WTC11 (cell line): Measurements from ENCODE around the gene PRR23E. TPM values are rescaled to one million over a fixed set of nuclear protein-coding genes. Genes with fewer than 3 reads are reported as not detected.

Experiments
- ATAC-seq: fragments of 200-7000 bp; cut with Tn5 transposase; 2 replicates; pipeline ENCODE4 v1.10.0; 2021; ENCODE audit warnings: mild to moderate bottlenecking, moderate library complexity
- CTCF ChIA-PET: fragments of 300-600 bp; sonication (Branson Sonifier 250); formaldehyde crosslinking; loops from one replicate; lab custom pipeline; 2021; ENCODE audit warnings: antibody characterized with exemption; lab: Charles Lee
- POLR2A ChIA-PET: fragments of 350-600 bp; sonication (Branson Sonifier 250); formaldehyde crosslinking; loops from one replicate; lab custom pipeline; 2021; ENCODE audit warnings: antibody characterized with exemption; lab: Charles Lee
- DNase-seq: peaks from one replicate; pipeline ENCODE4 v3.0.0; 2021; ENCODE audit warnings: low spot score
- H3K27ac Mint-ChIP-seq: 2 replicates; pipeline ENCODE4 v1.8.0; 2021; ENCODE audit warnings: mixed read lengths
- H3K27me3 Mint-ChIP-seq: 2 replicates; pipeline ENCODE4 v1.8.0; 2021; ENCODE audit warnings: low read depth, mild to moderate bottlenecking, moderate library complexity, mixed read lengths
- H3K36me3 Mint-ChIP-seq: 2 replicates; pipeline ENCODE4 v1.8.0; 2021; ENCODE audit warnings: mixed read lengths
- H3K4me1 Mint-ChIP-seq: 2 replicates; pipeline ENCODE4 v1.8.0; 2022; ENCODE audit warnings: mixed read lengths
- H3K4me3 Mint-ChIP-seq: 2 replicates; pipeline ENCODE4 v1.8.0; 2021; ENCODE audit warnings: mild to moderate bottlenecking, moderate library complexity, mixed read lengths
- H3K9me3 Mint-ChIP-seq: 2 replicates; pipeline ENCODE4 v1.8.0; 2021; ENCODE audit warnings: mixed read lengths
- AR ChIP-seq: fragments of 250-450 bp; sonication (Bioruptor Pico); IDR thresholded peaks from 2 replicates; pipeline ENCODE4 v1.9.0; 2021; ENCODE audit warnings: mild to moderate bottlenecking
- ARID4B ChIP-seq: sonication (generic); formaldehyde crosslinking; IDR thresholded peaks from 2 replicates; pipeline ENCODE4 v1.8.0; 2023; ENCODE audit warnings: missing genetic modification reagents, mild to moderate bottlenecking, borderline replicate concordance
- CBFB ChIP-seq: sonication (generic); formaldehyde crosslinking; IDR thresholded peaks from 2 replicates; pipeline ENCODE4 v1.8.1; 2022; ENCODE audit warnings: mild to moderate bottlenecking, low read depth, missing genetic modification reagents
- CTCF ChIP-seq: fragments of 200-600 bp; IDR thresholded peaks from 2 replicates; pipeline ENCODE4 v1.8.0; 2022; ENCODE audit warnings: antibody characterized with exemption
- E2F5 ChIP-seq: sonication (generic); formaldehyde crosslinking; IDR thresholded peaks from 2 replicates; pipeline ENCODE4 v1.8.1; 2022; ENCODE audit warnings: mild to moderate bottlenecking, moderate library complexity, missing genetic modification reagents
- ETV6 ChIP-seq: sonication (generic); formaldehyde crosslinking; IDR thresholded peaks from 2 replicates; pipeline ENCODE4 v1.8.1; 2022; ENCODE audit warnings: mild to moderate bottlenecking, missing genetic modification reagents
- FOXK1 ChIP-seq: sonication (generic); formaldehyde crosslinking; IDR thresholded peaks from 2 replicates; pipeline ENCODE4 v1.8.0; 2022; ENCODE audit warnings: mild to moderate bottlenecking, moderate library complexity, missing genetic modification reagents
- FOXP1 ChIP-seq: sonication (generic); formaldehyde crosslinking; IDR thresholded peaks from 2 replicates; pipeline ENCODE4 v1.8.0; 2022; ENCODE audit warnings: missing genetic modification reagents, mild to moderate bottlenecking, moderate library complexity, borderline replicate concordance
- GABPB1 ChIP-seq: sonication (generic); formaldehyde crosslinking; IDR thresholded peaks from 2 replicates; pipeline ENCODE4 v1.8.1; 2023; ENCODE audit warnings: mild to moderate bottlenecking, missing genetic modification reagents
- GTF2I ChIP-seq: fragments of 250-450 bp; sonication (Bioruptor Pico); conservative IDR thresholded peaks from 2 replicates; pipeline ENCODE4 v1.4.0; 2021; ENCODE audit warnings: mild to moderate bottlenecking
- OVOL2 ChIP-seq: fragments of 250-450 bp; sonication (Bioruptor Pico); IDR thresholded peaks from 2 replicates; pipeline ENCODE4 v1.9.0; 2021; ENCODE audit warnings: mild to moderate bottlenecking, borderline replicate concordance
- SOX15 ChIP-seq: fragments of 250-450 bp; sonication (Bioruptor Pico); IDR thresholded peaks from 2 replicates; pipeline ENCODE4 v1.9.0; 2021; ENCODE audit warnings: mild to moderate bottlenecking
- STAT6 ChIP-seq: sonication (generic); formaldehyde crosslinking; conservative IDR thresholded peaks from 2 replicates; pipeline ENCODE4 v1.8.1; 2023; ENCODE audit warnings: mild to moderate bottlenecking, low read depth, missing genetic modification reagents, moderate library complexity
- TEAD1 ChIP-seq: sonication (generic); formaldehyde crosslinking; IDR thresholded peaks from 2 replicates; pipeline ENCODE4 v1.8.0; 2022; ENCODE audit warnings: mild to moderate bottlenecking, missing genetic modification reagents
- TP53 ChIP-seq: sonication (generic); formaldehyde crosslinking; IDR thresholded peaks from 2 replicates; pipeline ENCODE4 v1.8.1; 2023; ENCODE audit warnings: mild to moderate bottlenecking, missing genetic modification reagents
- ZNF396 ChIP-seq: fragments of 250-450 bp; sonication (Bioruptor Pico); IDR thresholded peaks from 2 replicates; pipeline ENCODE4 v1.8.0; 2021; ENCODE audit warnings: mild to moderate bottlenecking, moderate library complexity, borderline replicate concordance
- ZNF416 ChIP-seq: fragments of 250-450 bp; sonication (Bioruptor Pico); IDR thresholded peaks from 2 replicates; pipeline ENCODE4 v1.9.0; 2021; ENCODE audit warnings: mild to moderate bottlenecking, inconsistent platforms
- total RNA-seq: library from RNA; stranded (reverse); gene quantifications from 3 replicates; pipeline ENCODE4 v1.2.3, GENCODE V29; 2021

The PRR23E gene
- total RNA-seq, 1 experiment from 2014 or later, result not detected

GRCh38 chr3:127210654-127210943, 17.7 kb downstream of the PRR23E start (continued):
- TF ChIP-seq GABPB1 (CRISPR knock-in tag), result no peak

GRCh38 chr3:127211118-127212060, 18.5 kb downstream of the PRR23E start:
- no peak overlapping the region for H3K27ac Mint-ChIP-seq
- no peaks in the 10 kb centered on the region; the same call in 1 of the 2 replicates for H3K27me3 Mint-ChIP-seq
- no peaks in the 10 kb centered on the region for H3K36me3 Mint-ChIP-seq
- peaks cover 13% of the 10 kb centered on the region for H3K4me1 Mint-ChIP-seq
- H3K9me3 Mint-ChIP-seq, result no peaks in the 10 kb centered on the region
- DNase-seq, result no peak
- ChIA-PET CTCF (interaction anchor here (1.0 kb wide), 1 partner anchor 163 kb away, joined by 3 read pairs; no protein-coding TSS in a partner anchor), POLR2A (no interaction called here)
- H3K4me3 Mint-ChIP-seq, result no peak overlapping the region
- TF ChIP-seq FOXK1 (CRISPR knock-in tag), result no peak
- no peak for TF ChIP-seq GTF2I (CRISPR knock-in tag)
- no peak for TF ChIP-seq STAT6 (CRISPR knock-in tag)
- TF ChIP-seq FOXP1 (CRISPR knock-in tag), result no peak
- TF ChIP-seq, all 79 proteins: peak for 0
- no peak for ATAC-seq

- POLR2A ChIA-PET, result no interaction called here
- no peaks in the 10 kb centered on the region for H3K36me3 Mint-ChIP-seq
- H3K9me3 Mint-ChIP-seq, result no peaks in the 10 kb centered on the region
- TF ChIP-seq ARID4B (CRISPR knock-in tag) (no peak), ETV6 (no peak), ZNF416 (CRISPR knock-in tag) (no peak), CTCF (no peak), CBFB (no peak), OVOL2 (CRISPR knock-in tag) (no peak), TEAD1 (no peak), TP53 (CRISPR knock-in tag) (no peak), AR (CRISPR knock-in tag) (no peak), E2F5 (CRISPR knock-in tag) (no peak), SOX15 (CRISPR knock-in tag) (no peak), ZNF396 (CRISPR knock-in tag) (no peak)
- CTCF ChIA-PET, result interaction anchor here (1.0 kb wide), 1 partner anchor 162 kb away, joined by 3 read pairs; no protein-coding TSS in a partner anchor
- ATAC-seq (no peak), DNase-seq (no peak)
- no peak overlapping the region for H3K27ac Mint-ChIP-seq
- H3K27me3 Mint-ChIP-seq, result no peaks in the 10 kb centered on the region; the same call in 1 of the 2 replicates
- H3K4me1 Mint-ChIP-seq, result peaks cover 13% of the 10 kb centered on the region
- H3K4me3 Mint-ChIP-seq, result no peak overlapping the region
These were observed 19.3 kb downstream of the PRR23E start for GRCh38 chr3:127212231-127212630.
